Measurements from ENCODE around the gene UBA6. TPM values are rescaled to one million over a fixed set of nuclear protein-coding genes. Genes with fewer than 3 reads are reported as not detected.
A peak's percentile ranks its signal among the peaks of the same experiment; 100 is the strongest.

UBA6 gene
- total and polyA plus RNA-seq, 7 donors: 3.3 to 37.9 (median 14.3) TPM

GRCh38 chr4:67576538-67576937 is 124.4 kb downstream of the UBA6 start:
- H3K9me3 ChIP-seq: no peaks in the 10 kb centered on the region
- no peaks in the 10 kb centered on the region for H3K36me3 ChIP-seq (ENCODE audit: insufficient read depth in 1 of 2, low read depth in 1 of 2)
- DNase-seq: no peak
- intact Hi-C loops (cut with DNase I): no loop called here
- ATAC-seq: no peak
- H3K4me3 ChIP-seq: no peak overlapping the region
- no peak for TF ChIP-seq CTCF (IDR thresholded peaks at IDR 0.05)
- H3K27ac ChIP-seq: no peak overlapping the region
- no peaks in the 10 kb centered on the region for H3K4me1 ChIP-seq
- H3K27me3 ChIP-seq (ENCODE audit: insufficient read depth in 3 of 3, low read length in 2 of 3): no peaks in the 10 kb centered on the region
- WGBS, 3 donors: 99 to 100% (median 100%) methylated on average over 1 of the region's 1 CpG

- Histone ChIP-seq H3K27ac (no peak overlapping the region), H3K27me3 (ENCODE audit: insufficient read depth in 3 of 3, low read length in 2 of 3) (no peaks in the 10 kb centered on the region), H3K9me3 (no peaks in the 10 kb centered on the region), H3K4me1 (no peaks in the 10 kb centered on the region), H3K36me3 (ENCODE audit: insufficient read depth in 1 of 2, low read depth in 1 of 2) (no peaks in the 10 kb centered on the region), H3K4me3 (no peak overlapping the region)
- ATAC-seq (no peak), DNase-seq (no peak)
- 75 to 85% (median 79%) methylated on average over 4 of the region's 4 CpGs for WGBS, 3 donors
- no peak for TF ChIP-seq CTCF (IDR thresholded peaks at IDR 0.05)
- intact Hi-C loops (cut with DNase I): no loop called here
Measured at GRCh38 chr4:67576059-67576466, 124.9 kb downstream of the UBA6 start.

- intact Hi-C loops (cut with DNase I): no loop called here
- 25 to 34% (median 29%) methylated on average over 13 of the region's 13 CpGs for WGBS, 3 donors
Measured at GRCh38 chr4:67575232-67576058, 125.5 kb downstream of the UBA6 start.

GRCh38 chr4:67573193-67573592 is 127.8 kb downstream of the UBA6 start:
- Histone ChIP-seq H3K36me3 (ENCODE audit: insufficient read depth in 1 of 2, low read depth in 1 of 2) (no peaks in the 10 kb centered on the region), H3K9me3 (no peaks in the 10 kb centered on the region), H3K4me1 (no peaks in the 10 kb centered on the region), H3K27me3 (ENCODE audit: insufficient read depth in 3 of 3, low read length in 2 of 3) (no peaks in the 10 kb centered on the region), H3K4me3 (no peak overlapping the region), H3K27ac (no peak overlapping the region)
- intact Hi-C loops (cut with DNase I): no loop called here
- no peak for DNase-seq
- no peak for TF ChIP-seq CTCF (IDR thresholded peaks at IDR 0.05)
- ATAC-seq: no peak

More at GRCh38 chr4:67575232-67576058, 125.5 kb downstream of the UBA6 start:
- no peak for TF ChIP-seq CTCF (IDR thresholded peaks at IDR 0.05)
- no peaks in the 10 kb centered on the region for H3K27me3 ChIP-seq (ENCODE audit: insufficient read depth in 3 of 3, low read length in 2 of 3)
- no peak overlapping the region for H3K27ac ChIP-seq
- DNase-seq (no peak), ATAC-seq (no peak)
- H3K4me3 ChIP-seq: peak overlapping the region; percentile 25
- H3K4me1 ChIP-seq: no peaks in the 10 kb centered on the region
- H3K9me3 ChIP-seq: no peaks in the 10 kb centered on the region
- H3K36me3 ChIP-seq (ENCODE audit: insufficient read depth in 1 of 2, low read depth in 1 of 2): no peaks in the 10 kb centered on the region

GRCh38 chr4:67571975-67572374 is 129.0 kb downstream of the UBA6 start:
- no peak for ATAC-seq
- Histone ChIP-seq H3K9me3 (no peaks in the 10 kb centered on the region), H3K4me1 (no peaks in the 10 kb centered on the region), H3K27me3 (ENCODE audit: insufficient read depth in 3 of 3, low read length in 2 of 3) (no peaks in the 10 kb centered on the region), H3K27ac (no peak overlapping the region), H3K36me3 (ENCODE audit: insufficient read depth in 1 of 2, low read depth in 1 of 2) (no peaks in the 10 kb centered on the region), H3K4me3 (no peak overlapping the region)
- intact Hi-C loops (cut with DNase I): no loop called here
- no peak for DNase-seq
- 23 to 63% (median 34%) methylated on average over 1 of the region's 1 CpG for WGBS, 3 donors
- TF ChIP-seq CTCF (IDR thresholded peaks at IDR 0.05): no peak
